GM18951 (cell line): ENCODE results near the gene ARNT2.
"Not testable (repeated sequence)": the region's sequence is repeated elsewhere in the genome, so short reads cannot be mapped to it uniquely, and the experiment has no call there.

Experiments
- POLR2A ChIP-seq: IDR thresholded peaks from 4 replicates; pipeline ENCODE4 v1.6.1; 2011; ENCODE audit warnings: mild to moderate bottlenecking; ENCODE audit not compliant: insufficient read length, insufficient read depth; ENCODE audit errors: extremely low read depth
- in situ Hi-C: fragments of 300-500 bp; cut with MboI; formaldehyde crosslinking; loops from one replicate; pipeline ENCODE4 v1.12.0; 2022; ENCODE audit warnings: low sequenced_read_pairs, mixed read lengths, inconsistent platforms; ENCODE audit not compliant: unreplicated experiment

ARNT2 gene

DNA sequence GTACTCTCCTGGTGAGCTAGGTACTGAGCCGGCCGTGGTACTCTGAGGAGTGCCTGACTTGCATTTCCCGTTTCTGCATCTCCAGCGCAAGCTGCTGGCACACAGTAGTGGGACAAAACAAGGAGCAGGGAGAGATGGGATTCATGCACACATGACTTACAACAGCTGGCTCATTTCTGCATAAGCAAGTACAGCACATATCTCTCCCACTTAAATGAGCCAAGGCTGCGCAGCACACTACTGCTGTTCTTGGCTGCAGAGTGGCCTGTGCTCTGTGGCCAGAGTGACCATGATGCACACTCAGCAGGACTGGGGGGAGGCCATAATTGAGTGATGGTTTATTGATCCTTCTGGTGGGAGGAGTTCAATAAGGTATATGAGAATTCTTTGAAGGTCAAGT lies 231.8 kb downstream of the ARNT2 start:
- in situ Hi-C loops, result no loop called here
- TF ChIP-seq POLR2A, result no peak

DNA sequence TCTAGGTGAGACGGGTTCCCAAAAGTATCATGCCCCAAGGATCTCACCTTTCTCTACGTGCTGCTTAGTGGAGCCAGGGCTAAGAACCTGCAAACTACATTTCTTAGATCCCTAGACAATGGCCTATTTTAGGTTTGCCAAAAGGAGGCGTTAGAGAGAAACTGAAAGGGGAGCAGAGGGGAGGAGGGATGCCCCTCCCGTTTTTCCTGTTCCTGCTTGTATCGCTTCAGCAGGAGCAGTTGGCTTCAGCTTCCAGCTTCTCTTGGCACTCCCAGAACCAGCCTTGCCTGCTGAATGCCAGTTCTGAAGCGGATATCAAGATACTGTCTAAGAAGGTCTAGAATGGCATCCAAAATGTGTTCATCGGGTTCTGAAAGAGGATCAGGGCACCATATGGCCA lies 232.5 kb downstream of the ARNT2 start:
- TF ChIP-seq POLR2A, result no peak
- in situ Hi-C loops, result no loop called here

DNA sequence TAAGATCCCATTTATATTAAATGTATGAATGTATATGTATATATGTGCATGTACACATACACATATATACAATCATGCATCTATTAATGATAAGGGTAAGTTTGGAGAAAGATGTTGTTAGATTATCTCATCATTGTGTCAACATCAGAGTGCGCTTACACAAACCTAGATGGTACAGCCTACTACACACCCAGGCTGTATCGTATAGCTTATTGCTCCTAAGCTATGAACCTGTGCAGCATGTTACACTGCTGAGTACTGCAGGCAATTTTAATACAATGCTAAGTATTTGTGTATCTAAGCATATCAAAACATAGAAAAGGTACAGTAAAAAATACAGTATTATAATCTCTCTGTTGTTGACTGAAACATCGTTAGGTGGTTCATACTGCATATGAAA lies 233.6 kb downstream of the ARNT2 start:
- in situ Hi-C loops, result no loop called here
- TF ChIP-seq POLR2A, result no peak

DNA sequence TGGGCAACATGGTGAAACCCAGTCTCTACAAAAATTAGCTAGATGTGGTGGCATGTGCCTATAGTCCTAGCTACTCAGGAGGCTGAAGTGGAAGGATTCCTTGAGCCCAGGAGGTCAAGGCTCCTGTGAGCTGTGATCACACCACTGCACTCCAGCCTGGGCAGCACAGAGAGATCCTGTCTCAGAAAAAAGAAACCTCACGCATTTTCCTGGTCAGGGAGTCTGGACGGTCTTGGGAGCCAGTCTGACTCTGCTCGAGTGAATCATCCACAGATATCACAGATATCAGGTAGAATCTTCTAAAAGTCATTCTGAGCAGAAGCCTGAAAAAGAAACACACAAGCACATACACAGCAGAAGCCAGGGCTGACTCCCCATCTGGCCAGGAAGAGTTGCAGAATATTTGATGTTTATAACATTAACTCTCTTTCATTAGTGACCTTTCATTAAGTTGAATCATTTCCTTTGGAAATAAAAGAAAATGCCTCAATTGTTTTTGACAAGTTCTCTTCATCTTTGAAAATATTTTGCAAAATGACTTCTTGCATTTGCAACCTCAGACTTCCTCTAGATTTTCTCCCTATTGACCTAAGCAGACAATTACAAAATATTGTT lies 234.5 kb downstream of the ARNT2 start:
- TF ChIP-seq POLR2A, result no peak
- in situ Hi-C loops, result no loop called here

DNA sequence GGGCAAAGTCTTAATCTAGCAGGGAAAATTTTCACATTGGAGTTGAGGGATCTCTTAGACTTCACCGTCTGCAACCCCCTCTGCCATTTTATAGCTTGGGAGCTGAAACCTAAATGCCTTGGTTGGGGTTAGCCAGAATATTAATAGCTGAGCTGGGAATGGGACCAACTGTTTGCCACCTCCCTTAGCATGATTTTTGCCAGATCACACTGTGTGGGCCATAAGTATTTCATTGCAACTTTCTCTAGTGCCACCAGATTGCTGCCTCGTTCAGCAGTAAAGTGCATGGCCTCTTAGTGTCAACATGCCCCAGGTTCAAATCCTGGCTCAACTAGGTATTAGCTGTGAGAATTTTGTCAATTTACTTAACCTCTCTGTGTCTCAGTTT lies 235.0 kb downstream of the ARNT2 start:
- in situ Hi-C loops, result no loop called here
- no peak for TF ChIP-seq POLR2A

DNA sequence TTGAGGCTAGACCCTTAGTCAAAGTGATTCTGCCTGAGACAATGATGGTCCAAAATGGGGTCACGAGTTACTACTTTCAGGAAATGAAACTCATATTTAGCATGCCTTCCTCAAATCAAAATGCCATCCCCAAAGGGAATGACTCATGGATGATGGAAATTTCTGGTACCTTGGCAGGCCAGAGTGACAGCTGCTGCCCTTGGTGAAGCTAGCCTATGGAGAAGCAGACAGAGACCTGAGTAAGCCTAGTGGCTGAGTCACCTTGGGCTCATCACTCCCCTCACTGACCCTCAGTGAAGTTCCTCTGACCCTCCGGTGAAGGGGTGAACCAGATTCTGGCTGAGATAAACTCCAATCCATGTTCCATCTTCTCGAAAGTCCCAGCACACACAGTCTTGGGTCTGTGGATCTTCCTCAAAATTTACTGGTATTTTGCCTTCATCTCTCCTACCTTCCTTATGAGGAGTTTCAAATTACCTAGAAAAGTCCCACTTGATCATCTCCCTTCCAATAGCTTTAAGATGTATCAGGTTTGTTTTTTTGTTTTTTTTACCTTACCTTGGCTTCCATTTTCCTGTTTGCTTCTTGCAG lies 236.4 kb downstream of the ARNT2 start:
- in situ Hi-C loops, result no loop called here

DNA sequence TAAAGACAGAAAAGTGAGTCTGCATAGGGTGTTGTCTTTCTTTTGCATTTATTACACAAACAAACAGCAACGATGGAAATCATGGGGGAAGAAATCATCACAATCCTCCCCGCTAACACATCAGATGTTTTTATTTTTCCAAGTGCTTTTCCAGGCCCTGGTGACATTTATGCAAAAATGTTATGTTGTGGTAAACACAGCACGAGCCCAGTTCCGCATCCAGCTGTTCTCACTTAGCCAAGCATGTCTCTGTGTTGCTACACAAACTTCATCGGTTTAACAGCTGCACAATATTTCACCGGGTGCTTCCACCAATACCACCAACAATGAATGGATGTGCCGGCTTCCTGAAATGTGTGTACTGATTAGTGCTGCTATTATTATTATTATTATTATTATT lies 237.2 kb downstream of the ARNT2 start:
- in situ Hi-C loops, result no loop called here
- TF ChIP-seq POLR2A, result no peak

More for the DNA sequence above, 236.4 kb downstream of the ARNT2 start:
- TF ChIP-seq POLR2A, result no peak

DNA sequence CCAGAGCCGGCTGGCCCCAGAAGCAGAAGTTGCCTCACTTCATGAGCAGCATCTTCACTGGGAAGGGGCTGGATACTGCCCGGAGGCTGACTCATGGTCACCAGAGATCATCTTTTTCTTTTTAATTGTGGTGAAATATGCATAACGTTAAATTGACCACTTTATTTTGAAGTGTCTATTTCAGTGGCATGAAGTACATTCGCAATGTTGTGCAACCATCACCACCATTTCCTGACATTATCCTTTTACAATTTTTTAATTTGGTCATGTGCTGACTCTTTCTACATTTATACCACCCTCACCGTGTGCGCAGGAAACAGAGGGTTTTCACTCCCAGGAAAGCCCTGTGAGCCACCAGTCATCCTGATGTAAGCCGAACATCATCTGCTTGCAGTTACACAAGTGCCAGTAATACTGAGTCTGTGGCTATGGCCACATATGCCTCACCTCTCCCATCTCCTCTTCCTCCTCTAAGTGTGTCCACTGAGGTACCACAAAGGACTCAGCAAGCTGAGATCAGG lies 239.3 kb downstream of the ARNT2 start:
- TF ChIP-seq POLR2A, result no peak
- in situ Hi-C loops, result no loop called here

DNA sequence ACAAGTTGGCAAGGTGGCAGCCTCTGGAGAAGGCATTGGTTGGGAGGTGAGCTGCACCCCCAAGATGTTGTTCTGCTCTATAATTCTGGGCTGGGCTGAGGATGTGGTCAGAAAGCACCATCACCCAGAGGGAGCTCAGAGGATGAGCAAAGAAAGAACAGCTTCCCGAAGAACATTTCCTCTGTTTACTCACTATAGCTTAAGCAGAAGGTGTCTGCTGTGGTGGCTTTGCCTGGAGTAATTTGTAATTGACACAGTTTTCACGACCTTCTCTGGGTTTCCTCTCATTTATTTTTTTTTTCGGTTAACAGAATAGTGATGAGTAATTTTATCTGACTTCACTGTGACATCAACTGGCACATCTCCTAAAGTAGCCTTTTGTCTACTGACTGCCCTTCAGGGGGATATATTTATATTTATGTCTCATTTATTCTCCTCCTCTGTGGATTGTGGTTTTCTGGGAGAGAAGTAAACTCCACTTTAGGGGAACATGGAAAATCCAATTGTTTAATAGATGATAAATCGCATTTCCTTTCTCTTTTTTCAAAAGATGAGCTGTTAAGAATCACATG lies 241.4 kb downstream of the ARNT2 start:
- in situ Hi-C loops, result no loop called here
- TF ChIP-seq POLR2A, result no peak

DNA sequence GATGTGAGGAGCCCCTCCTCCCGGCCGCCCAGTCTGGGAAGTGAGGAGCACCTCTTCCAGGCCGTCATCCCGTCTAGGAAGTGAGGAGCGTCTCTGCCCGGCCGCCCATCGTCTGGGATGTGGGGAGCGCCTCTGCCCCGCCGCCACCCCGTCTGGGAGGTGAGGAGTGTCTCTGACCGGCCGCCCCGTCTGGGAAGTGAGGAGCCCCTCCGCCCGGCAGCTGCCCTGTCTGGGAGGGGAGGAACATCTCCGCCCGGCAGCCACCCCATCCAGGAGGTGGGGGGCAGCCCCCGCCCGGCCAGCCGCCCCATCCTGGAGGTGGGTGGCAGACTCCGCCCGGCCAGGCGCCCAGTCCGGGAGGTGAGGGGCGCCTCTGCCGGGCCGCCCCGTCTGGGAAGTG lies 243.2 kb downstream of the ARNT2 start:
- in situ Hi-C loops, result not testable (repeated sequence)
